ENCODE results near the gene ITIH5. TPM values are rescaled to one million over a fixed set of nuclear protein-coding genes. Genes with fewer than 3 reads are reported as not detected.
"Not testable (repeated sequence)": the region's sequence is repeated elsewhere in the genome, so short reads cannot be mapped to it uniquely, and the experiment has no call there.

Gene ITIH5
- total RNA-seq, 1 donor from 2014 or later, result 0.29 TPM

DNA sequence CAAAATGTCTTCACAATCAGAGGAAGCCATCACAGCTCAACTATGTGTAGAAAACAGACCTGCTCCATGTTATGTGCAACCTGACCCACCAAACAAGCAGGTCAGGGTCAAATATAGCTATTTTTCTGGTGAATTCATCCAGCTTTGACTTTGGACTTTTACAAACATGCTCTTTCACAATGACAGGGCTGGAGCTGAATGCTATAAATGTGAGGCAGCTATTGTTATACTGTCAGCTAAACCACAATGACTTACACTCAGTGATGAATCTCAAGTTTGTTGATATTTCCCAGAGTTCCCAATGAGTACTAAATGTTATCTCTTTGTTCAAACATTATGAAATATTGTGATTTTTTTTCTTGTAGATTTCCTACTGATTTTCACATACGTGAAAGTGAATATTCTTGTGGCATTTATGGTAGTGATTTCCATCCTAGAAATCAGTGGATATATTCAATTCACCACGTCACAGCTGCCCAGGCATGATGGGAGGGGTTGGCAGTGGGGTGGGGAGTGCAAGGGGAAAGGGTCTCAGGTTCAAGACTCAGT lies 33.9 kb upstream of the ITIH5 start:
- no peaks in the 10 kb centered on the region for H3K36me3 Mint-ChIP-seq (ENCODE audit: unreplicated experiment)
- no peaks in the 10 kb centered on the region for H3K4me1 Mint-ChIP-seq (ENCODE audit: low read depth, unreplicated experiment)
- no peaks in the 10 kb centered on the region for H3K27me3 Mint-ChIP-seq (ENCODE audit: unreplicated experiment)
- TF ChIP-seq, protein P1, sequence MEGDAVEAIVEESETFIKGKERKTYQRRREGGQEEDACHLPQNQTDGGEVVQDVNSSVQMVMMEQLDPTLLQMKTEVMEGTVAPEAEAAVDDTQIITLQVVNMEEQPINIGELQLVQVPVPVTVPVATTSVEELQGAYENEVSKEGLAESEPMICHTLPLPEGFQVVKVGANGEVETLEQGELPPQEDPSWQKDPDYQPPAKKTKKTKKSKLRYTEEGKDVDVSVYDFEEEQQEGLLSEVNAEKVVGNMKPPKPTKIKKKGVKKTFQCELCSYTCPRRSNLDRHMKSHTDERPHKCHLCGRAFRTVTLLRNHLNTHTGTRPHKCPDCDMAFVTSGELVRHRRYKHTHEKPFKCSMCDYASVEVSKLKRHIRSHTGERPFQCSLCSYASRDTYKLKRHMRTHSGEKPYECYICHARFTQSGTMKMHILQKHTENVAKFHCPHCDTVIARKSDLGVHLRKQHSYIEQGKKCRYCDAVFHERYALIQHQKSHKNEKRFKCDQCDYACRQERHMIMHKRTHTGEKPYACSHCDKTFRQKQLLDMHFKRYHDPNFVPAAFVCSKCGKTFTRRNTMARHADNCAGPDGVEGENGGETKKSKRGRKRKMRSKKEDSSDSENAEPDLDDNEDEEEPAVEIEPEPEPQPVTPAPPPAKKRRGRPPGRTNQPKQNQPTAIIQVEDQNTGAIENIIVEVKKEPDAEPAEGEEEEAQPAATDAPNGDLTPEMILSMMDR (IDR thresholded peaks at IDR 0.05; ENCODE audit: partially characterized antibody, unreplicated experiment), result no peak
- H3K27ac Mint-ChIP-seq (ENCODE audit: unreplicated experiment), result no peak overlapping the region
- DNase-seq, result no peak
- H3K9me3 Mint-ChIP-seq (ENCODE audit: unreplicated experiment), result no peaks in the 10 kb centered on the region
- H3K4me3 Mint-ChIP-seq (ENCODE audit: unreplicated experiment), result no peak overlapping the region

- Mint-ChIP-seq H3K4me1 (ENCODE audit: low read depth, unreplicated experiment) (no peaks in the 10 kb centered on the region), H3K36me3 (ENCODE audit: unreplicated experiment) (peaks cover 8% of the 10 kb centered on the region), H3K27me3 (ENCODE audit: unreplicated experiment) (no peaks in the 10 kb centered on the region), H3K4me3 (ENCODE audit: unreplicated experiment) (no peak overlapping the region), H3K9me3 (ENCODE audit: unreplicated experiment) (no peaks in the 10 kb centered on the region), H3K27ac (ENCODE audit: unreplicated experiment) (no peak overlapping the region)
- TF ChIP-seq, protein P1 (IDR thresholded peaks at IDR 0.05; ENCODE audit: partially characterized antibody, unreplicated experiment), result no peak
- DNase-seq, result no peak
Measured at GRCh38 chr10:7697426-7697825, 30.7 kb upstream of the ITIH5 start.

DNA sequence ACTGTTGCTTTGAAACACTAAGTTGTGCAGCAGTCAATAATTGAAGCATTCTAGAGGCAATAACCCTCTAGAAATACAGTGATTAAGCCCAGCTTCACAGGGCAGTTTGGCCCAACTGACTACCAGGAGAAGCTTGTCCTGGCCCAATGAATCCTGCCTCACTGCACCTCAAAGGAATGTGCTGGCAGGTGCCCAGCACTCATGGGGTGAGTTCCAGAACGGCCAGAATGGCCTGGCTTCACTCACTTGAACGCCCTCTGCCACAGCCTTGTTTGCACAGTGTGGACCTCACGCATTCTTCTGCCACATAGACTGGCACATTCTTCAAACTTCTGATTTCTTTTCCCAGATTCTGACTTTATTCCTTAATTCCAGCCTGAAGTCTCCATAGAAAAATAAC lies 29.8 kb upstream of the ITIH5 start:
- Mint-ChIP-seq H3K27me3 (ENCODE audit: unreplicated experiment) (no peaks in the 10 kb centered on the region), H3K4me3 (ENCODE audit: unreplicated experiment) (no peak overlapping the region), H3K36me3 (ENCODE audit: unreplicated experiment) (peaks cover 10% of the 10 kb centered on the region), H3K4me1 (ENCODE audit: low read depth, unreplicated experiment) (no peaks in the 10 kb centered on the region), H3K27ac (ENCODE audit: unreplicated experiment) (no peak overlapping the region), H3K9me3 (ENCODE audit: unreplicated experiment) (no peaks in the 10 kb centered on the region)
- TF ChIP-seq, protein P1 (IDR thresholded peaks at IDR 0.05; ENCODE audit: partially characterized antibody, unreplicated experiment), result no peak
- DNase-seq, result no peak

GRCh38 chr10:7693194-7693593 lies 26.4 kb upstream of the ITIH5 start:
- not testable (repeated sequence) for DNase-seq; H3K27me3 Mint-ChIP-seq (ENCODE audit: unreplicated experiment); H3K4me3 Mint-ChIP-seq (ENCODE audit: unreplicated experiment); H3K9me3 Mint-ChIP-seq (ENCODE audit: unreplicated experiment); H3K27ac Mint-ChIP-seq (ENCODE audit: unreplicated experiment); H3K4me1 Mint-ChIP-seq (ENCODE audit: low read depth, unreplicated experiment)
- peaks cover 16% of the 10 kb centered on the region for H3K36me3 Mint-ChIP-seq (ENCODE audit: unreplicated experiment)

DNA sequence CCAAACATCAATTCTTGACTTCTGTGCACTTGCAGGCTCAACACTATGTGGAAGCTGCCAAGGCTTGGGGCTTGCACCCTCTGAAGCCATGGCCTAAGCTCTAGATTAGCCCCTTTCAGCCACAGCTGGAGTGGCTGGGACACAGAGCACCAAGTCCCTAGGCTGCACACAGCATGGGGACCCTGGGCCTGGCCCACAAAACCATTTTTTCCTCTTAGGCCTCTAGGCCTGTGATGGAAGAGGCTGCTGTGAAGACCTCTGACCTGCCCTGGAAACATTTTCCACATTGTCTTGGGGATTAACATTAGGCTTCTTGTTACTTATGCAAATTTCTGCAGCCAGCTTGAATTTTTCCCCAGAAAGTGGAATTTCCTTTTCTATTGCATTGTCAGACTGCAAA lies 25.6 kb upstream of the ITIH5 start:
- peaks cover 16% of the 10 kb centered on the region for H3K36me3 Mint-ChIP-seq (ENCODE audit: unreplicated experiment)
- not testable (repeated sequence) for DNase-seq; H3K4me3 Mint-ChIP-seq (ENCODE audit: unreplicated experiment); H3K27ac Mint-ChIP-seq (ENCODE audit: unreplicated experiment); H3K27me3 Mint-ChIP-seq (ENCODE audit: unreplicated experiment); H3K9me3 Mint-ChIP-seq (ENCODE audit: unreplicated experiment); H3K4me1 Mint-ChIP-seq (ENCODE audit: low read depth, unreplicated experiment)

DNA sequence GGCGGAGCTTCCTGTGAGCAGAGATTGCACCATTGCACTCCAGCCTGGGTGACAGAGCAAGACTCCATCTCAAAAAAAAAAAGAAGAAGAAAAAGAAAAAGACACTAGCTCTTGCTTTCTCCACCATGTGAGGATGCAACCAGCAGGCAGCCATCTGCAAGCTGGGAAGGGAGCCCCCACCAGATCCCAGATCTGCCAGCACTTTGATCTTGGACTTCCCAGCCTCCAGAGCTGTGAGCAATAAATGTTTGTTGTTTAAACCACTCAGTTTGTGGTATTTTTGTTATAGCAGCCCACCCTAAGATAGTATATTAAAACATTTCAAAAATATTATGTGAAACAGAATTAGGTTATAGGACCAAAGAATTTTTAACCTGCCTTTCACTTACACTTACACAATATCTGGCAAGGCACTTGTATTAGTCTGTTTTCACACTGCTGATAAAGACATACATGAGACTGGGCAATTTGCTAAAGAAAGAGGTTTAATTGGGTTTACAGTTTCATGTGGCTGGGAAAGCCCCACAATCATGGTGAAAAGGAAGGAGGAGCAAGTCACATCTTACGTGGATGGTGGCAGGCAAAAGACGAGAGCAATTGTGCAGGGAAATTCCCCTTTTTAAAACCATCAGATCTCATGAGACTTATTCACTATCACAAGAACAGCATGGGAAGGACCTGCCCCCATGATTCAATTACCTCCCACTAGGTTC lies 24.3 kb upstream of the ITIH5 start:
- H3K4me3 Mint-ChIP-seq (ENCODE audit: unreplicated experiment); H3K27me3 Mint-ChIP-seq (ENCODE audit: unreplicated experiment); H3K27ac Mint-ChIP-seq (ENCODE audit: unreplicated experiment); H3K4me1 Mint-ChIP-seq (ENCODE audit: low read depth, unreplicated experiment); DNase-seq; H3K9me3 Mint-ChIP-seq (ENCODE audit: unreplicated experiment): not testable (repeated sequence)
- peaks cover 16% of the 10 kb centered on the region for H3K36me3 Mint-ChIP-seq (ENCODE audit: unreplicated experiment)
